ENCODE measurements around the gene ACAA1.
"Not testable (repeated sequence)": the region's sequence is repeated elsewhere in the genome, so short reads cannot be mapped to it uniquely, and the experiment has no call there.

The ACAA1 gene

GRCh38 chr3:38099518-38099917, 37.4 kb downstream of the ACAA1 start:
- DNase-seq = no peak

DNA sequence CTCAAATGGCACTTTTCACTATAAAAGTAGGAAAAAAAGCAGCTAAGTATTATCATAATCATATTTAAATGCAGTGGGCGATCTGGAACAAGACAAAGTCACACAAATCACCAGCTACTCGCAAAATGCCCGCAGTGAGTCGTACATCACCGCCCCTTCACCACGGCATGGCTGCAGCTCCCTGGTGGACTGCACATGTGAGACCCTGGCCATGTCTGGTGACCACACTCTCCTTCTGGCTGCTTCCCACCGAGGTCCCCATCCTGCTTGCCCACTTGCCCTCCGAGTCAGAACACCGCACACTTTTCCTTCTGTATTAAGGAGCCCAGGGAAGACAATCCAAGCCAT, 38.6 kb downstream of the ACAA1 start:
- DNase-seq = peak; percentile 38

- DNase-seq = no peak
These were observed 39.2 kb downstream of the ACAA1 start for GRCh38 chr3:38097446-38098375.

GRCh38 chr3:38095669-38096483, 41.1 kb downstream of the ACAA1 start:
- no peak for DNase-seq

DNA sequence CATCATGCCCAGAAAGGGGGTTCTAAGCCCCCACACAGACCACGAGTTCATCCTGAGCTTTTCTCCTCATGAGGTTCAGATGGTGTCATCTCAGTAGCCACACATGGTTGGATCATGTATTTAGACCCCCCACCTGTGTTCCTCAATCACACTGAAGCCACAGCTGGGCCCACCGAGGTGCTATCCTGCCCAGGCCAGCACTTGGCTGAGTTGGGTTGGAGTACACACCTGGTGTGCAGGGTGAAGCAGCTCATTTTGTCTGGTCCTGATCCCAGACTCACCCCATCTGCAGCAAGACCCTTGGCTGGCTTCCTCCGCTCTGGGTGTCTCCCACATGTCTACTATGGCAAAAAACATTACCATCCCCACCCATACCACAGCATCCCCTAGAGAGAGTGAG, 41.9 kb downstream of the ACAA1 start:
- no peak for DNase-seq

- no peak for DNase-seq
These were observed 46.5 kb downstream of the ACAA1 start for GRCh38 chr3:38090453-38090852.

DNA sequence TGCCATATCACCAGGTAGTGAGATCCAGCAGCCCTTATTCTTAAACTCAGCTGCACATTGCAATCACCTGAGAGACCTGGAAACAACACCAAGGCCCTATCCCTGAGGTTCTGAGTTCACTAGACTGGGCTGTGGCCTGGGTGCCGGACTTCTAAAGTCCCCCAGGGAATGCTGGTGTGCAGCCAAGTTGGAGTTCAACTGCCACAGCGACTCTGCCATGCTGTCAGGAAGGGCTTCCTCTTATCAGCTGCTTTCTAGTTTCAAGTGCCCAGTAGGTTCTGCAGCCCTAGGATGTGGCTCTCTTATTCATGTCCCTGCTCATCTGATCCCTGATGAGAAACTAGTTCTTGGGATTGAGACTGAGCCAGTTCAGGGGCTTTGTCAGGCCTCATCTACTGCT, 47.8 kb downstream of the ACAA1 start:
- DNase-seq = no peak

- DNase-seq = no peak
These were observed 48.5 kb downstream of the ACAA1 start for GRCh38 chr3:38088126-38089078.

DNA sequence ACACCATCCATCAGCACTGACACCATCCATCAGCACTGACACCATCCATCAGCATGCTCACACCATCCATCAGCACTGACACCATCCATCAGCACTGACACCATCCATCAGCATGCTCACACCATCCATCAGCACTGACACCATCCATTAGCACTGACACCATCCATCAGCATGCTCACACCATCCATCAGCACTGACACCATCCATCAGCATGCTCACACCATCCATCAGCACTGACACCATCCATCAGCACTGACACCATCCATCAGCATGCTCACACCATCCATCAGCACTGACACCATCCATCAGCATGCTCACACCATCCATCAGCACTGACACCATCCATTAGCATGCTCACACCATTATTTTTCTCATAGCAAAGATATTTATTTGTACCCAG, 49.6 kb downstream of the ACAA1 start:
- DNase-seq = not testable (repeated sequence)

- no peak for DNase-seq
These were observed 50.4 kb downstream of the ACAA1 start for GRCh38 chr3:38086496-38086895.

GRCh38 chr3:38085943-38086324, 51.0 kb downstream of the ACAA1 start:
- no peak for DNase-seq

DNA sequence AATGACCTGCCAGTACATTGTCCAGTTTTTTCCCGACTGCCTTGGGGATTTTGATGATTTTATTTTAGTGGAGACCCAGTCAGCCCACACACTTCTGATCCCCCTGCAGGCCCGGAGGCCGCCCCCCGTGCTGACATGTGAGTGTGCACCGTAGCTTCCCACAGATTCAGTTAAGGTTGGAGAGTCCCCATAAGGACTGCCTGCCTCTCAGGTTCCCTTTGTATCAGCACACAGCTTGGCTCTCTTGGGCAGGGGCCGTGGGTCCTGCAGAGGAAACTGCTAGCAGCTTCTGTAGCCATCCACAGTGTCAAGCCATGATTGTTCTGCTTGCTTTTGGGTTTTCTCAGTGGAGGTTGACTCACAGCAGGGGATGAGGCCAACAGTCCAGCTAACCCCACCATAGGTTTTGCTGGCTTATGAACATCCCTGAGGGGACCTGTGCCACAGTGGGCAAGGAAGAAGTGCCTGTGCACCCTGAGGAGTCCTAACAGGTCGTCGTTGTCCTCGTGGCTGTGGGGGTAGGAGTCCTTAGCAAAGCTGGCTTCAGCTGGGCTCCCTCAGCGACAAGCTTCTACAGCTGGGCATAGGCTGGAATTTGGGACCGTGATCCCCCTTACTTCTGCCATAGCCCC, 51.5 kb downstream of the ACAA1 start:
- no peak for DNase-seq

GRCh38 chr3:38084334-38085310, 52.3 kb downstream of the ACAA1 start:
- peak; percentile 63 for DNase-seq

- DNase-seq = no peak
These were observed 53.0 kb downstream of the ACAA1 start for GRCh38 chr3:38083871-38084333.

DNA sequence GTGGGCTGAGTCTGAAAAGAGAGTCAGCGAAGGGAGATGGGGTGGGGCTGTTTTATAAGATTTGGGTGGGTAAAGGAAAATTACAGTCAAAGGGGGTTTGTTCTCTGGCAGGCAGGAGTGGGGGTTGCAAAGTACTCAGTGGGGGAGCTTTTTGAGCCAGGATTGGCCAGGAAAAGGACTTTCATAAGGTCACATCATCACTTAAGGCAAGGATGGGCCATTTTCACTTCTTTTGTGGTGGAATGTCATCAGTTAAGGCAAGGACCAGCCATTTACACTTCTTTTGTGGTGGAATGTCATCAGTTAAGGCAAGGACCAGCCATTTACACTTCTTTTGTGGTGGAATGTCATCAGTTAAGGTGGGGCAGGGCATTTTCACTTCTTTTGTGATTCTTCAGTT, 53.7 kb downstream of the ACAA1 start:
- DNase-seq = not testable (repeated sequence)

GRCh38 chr3:38082296-38082695, 54.6 kb downstream of the ACAA1 start:
- DNase-seq = not testable (repeated sequence)

GRCh38 chr3:38077073-38077472, 59.9 kb downstream of the ACAA1 start:
- DNase-seq = not testable (repeated sequence)

Measured in right forelimb (tissue), 1 donor.